NB4 (cell line): Measurements from ENCODE around the gene TUBA4B.

Source experiments
- DNase-seq: peaks from one replicate; pipeline ENCODE4 v3.0.0; 2010; ENCODE audit warnings: low read depth
- H3K4me3 ChIP-seq: one replicate; pipeline ENCODE4 v1.5.1; 2011; ENCODE audit warnings: mild to moderate bottlenecking, low read depth, low read length, moderate library complexity
- MYC ChIP-seq: IDR thresholded peaks from 2 replicates; pipeline ENCODE4 v1.6.1; 2011; ENCODE audit warnings: low read depth, low read length
- POLR2A ChIP-seq: IDR thresholded peaks from 2 replicates; pipeline ENCODE4 v1.6.1; 2011; ENCODE audit warnings: mild to moderate bottlenecking; ENCODE audit not compliant: insufficient read length; ENCODE audit errors: extremely low read depth
- TF ChIP-seq, protein P1 (sequence below): IDR thresholded peaks from one replicate; pipeline ENCODE4 v1.5.1; 2012; ENCODE audit warnings: low read depth, low read length
- TF ChIP-seq, protein P2 (sequence below): IDR thresholded peaks from 2 replicates; pipeline ENCODE4 v1.6.1; 2011; ENCODE audit warnings: low read depth, low read length

The TUBA4B gene

DNA sequence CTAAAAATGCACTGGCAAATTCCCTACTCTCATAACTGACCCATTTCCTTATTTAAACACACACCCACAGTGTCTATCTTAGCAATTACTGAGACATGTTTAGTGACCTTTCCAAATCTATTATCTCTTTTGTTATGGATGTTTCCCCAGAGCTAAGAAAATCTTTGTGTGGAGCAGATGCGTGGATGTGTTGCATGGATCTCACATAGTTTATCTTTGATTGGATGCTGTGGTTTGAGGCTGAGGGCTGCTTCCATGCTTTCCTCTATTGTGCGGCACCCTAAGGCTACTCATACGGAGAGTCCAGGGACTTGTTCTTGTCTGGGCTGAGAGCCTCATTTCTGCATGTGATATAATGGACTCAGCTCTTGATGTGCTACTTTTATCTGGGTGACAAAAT lies 18.7 kb upstream of the TUBA4B start:
- TF ChIP-seq, protein P1, sequence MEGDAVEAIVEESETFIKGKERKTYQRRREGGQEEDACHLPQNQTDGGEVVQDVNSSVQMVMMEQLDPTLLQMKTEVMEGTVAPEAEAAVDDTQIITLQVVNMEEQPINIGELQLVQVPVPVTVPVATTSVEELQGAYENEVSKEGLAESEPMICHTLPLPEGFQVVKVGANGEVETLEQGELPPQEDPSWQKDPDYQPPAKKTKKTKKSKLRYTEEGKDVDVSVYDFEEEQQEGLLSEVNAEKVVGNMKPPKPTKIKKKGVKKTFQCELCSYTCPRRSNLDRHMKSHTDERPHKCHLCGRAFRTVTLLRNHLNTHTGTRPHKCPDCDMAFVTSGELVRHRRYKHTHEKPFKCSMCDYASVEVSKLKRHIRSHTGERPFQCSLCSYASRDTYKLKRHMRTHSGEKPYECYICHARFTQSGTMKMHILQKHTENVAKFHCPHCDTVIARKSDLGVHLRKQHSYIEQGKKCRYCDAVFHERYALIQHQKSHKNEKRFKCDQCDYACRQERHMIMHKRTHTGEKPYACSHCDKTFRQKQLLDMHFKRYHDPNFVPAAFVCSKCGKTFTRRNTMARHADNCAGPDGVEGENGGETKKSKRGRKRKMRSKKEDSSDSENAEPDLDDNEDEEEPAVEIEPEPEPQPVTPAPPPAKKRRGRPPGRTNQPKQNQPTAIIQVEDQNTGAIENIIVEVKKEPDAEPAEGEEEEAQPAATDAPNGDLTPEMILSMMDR = no peak
- TF ChIP-seq MYC = no peak
- TF ChIP-seq POLR2A = no peak
- TF ChIP-seq, protein P2, sequence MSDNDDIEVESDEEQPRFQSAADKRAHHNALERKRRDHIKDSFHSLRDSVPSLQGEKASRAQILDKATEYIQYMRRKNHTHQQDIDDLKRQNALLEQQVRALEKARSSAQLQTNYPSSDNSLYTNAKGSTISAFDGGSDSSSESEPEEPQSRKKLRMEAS = no peak
- DNase-seq = no peak
- H3K4me3 ChIP-seq = no peak overlapping the region

DNA sequence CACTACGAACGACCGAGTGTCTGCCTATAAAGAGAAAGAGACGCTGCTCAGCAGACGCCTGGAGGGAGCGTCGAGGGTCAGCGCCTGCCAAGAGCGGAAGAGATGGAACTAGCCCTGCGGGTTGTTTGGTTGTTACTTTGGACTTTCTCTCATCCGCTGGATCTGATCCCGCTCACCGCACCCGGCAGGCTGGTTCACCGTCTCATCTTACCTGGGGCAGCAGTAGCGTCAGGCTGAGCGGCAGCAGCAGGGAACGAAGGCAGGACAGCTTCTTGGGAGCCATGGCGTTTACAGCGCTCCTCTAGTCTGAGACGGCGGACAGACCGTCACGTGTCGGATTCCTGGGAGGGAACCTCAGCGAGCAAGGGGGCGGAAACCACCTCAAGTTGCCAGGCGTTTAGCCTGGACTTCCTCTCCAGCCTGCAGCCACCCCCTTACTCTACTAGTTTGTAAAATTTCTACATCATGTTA lies 9.7 kb upstream of the TUBA4B start:
- H3K4me3 ChIP-seq = no peak overlapping the region
- no peak for DNase-seq

DNA sequence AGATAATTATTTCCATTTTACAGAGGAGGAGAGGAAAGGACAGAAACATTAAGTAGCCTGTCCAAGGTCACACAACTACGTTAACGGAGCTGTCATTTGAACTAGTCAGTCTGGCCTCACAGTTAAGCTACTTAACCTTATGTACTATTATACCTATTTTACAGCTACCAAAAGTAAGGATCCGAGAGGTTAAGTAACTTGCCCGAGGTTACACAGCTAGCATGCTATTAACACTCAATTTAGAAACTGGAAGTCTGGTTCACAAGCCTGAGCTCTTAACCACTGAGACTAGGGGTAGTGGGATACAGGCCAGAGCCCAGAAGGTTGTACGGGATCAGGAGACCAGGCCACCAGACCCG lies 8.3 kb upstream of the TUBA4B start:
- TF ChIP-seq, protein P1 = no peak
- TF ChIP-seq POLR2A = no peak
- TF ChIP-seq, protein P2 = no peak
- no peak for TF ChIP-seq MYC
- no peak for DNase-seq
- peak overlapping the region; percentile 91 for H3K4me3 ChIP-seq

More for the DNA sequence above, 9.7 kb upstream of the TUBA4B start:
- TF ChIP-seq, protein P2 = no peak
- TF ChIP-seq MYC (no peak), POLR2A (no peak)
- TF ChIP-seq, protein P1 = no peak

DNA sequence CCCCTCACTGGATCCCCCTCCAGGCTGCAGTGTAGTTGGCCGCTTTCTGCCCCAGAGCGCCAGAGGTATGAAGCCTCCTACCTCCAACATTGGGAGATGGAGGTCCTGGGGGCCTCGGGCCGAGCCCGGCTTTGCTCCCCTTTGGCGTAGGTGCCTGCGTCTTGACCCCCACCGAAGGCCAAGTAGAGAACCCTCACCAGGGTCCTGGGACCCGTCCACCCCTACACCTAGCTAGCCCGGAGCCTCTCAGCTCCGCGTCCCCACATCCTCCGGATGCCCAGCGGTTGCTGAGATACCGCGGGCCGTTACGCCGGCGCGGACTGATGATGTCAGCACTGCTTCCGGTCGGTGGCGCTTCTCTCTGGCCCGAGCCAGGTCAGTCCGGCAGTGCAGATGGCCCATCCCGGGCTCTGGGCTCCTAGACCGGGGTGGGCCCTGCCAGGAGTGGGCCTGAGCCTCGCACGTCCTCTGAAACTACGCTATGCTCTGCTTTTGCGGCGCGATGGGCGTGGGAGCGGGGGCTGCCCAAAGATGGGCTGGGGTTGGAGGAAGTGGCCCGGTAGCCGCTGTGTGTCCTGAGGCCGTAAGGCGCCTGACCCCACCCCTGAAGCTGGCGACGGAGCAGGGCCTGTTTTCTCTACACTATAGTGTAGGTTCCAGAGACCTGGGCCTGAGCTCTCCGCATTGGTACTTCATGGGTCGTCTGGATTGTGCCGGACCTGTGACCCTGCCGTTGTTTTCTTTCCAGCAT lies 7.7 kb upstream of the TUBA4B start, which contains the start of the genes GLB1L and STK16:
Gene GLB1L (minus strand): TSS at position 297 of the 751 bp plus-strand sequence. CDS start 1,871 bp downstream, outside the sequence.
Gene STK16 (plus strand): TSS at position 332 of the 751 bp plus-strand sequence. CDS start 521 bp downstream, outside the sequence.
- TF ChIP-seq, protein P1 = no peak
- no peak; the same call in 1 of the 2 replicates for TF ChIP-seq MYC
- TF ChIP-seq, protein P2 = no peak
- TF ChIP-seq POLR2A = peak; percentile 82
- H3K4me3 ChIP-seq = peak within 1 kb of the TSS; percentile 91
- peak; percentile 95 for DNase-seq

DNA sequence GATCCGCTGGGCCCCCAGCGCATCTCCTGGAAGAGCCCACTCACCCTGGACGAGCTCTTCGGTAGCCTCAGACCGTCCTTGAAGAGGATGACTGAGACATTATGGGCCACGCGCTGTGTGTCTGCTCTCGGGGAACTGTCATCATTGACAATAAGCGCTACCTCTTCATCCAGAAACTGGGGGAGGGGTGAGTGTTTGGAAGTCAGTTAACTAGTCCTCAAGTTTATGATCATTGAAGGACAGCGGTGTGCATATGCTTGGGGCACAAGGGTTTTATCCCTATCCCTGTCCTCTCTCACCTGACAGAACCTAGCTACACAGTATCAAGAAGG lies 7.2 kb upstream of the TUBA4B start:
- peak; percentile 22 for DNase-seq
- TF ChIP-seq, protein P1 = no peak
- TF ChIP-seq MYC (no peak), POLR2A (no peak)
- TF ChIP-seq, protein P2 = no peak
- peak overlapping the region; percentile 91 for H3K4me3 ChIP-seq
